ENCODE results near the gene OR6B3. TPM values are rescaled to one million over a fixed set of nuclear protein-coding genes. Genes with fewer than 3 reads are reported as not detected.

OR6B3 gene
- total RNA-seq, 1 donor from 2014 or later: not detected

GRCh38 chr2:240078631-240079030 lies 25.3 kb upstream of the OR6B3 start:
- intact Hi-C loops (cut with DNase I): no loop called here
- TF ChIP-seq, protein P1, sequence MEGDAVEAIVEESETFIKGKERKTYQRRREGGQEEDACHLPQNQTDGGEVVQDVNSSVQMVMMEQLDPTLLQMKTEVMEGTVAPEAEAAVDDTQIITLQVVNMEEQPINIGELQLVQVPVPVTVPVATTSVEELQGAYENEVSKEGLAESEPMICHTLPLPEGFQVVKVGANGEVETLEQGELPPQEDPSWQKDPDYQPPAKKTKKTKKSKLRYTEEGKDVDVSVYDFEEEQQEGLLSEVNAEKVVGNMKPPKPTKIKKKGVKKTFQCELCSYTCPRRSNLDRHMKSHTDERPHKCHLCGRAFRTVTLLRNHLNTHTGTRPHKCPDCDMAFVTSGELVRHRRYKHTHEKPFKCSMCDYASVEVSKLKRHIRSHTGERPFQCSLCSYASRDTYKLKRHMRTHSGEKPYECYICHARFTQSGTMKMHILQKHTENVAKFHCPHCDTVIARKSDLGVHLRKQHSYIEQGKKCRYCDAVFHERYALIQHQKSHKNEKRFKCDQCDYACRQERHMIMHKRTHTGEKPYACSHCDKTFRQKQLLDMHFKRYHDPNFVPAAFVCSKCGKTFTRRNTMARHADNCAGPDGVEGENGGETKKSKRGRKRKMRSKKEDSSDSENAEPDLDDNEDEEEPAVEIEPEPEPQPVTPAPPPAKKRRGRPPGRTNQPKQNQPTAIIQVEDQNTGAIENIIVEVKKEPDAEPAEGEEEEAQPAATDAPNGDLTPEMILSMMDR (IDR thresholded peaks at IDR 0.05): no peak
- Histone ChIP-seq H3K36me3 (no peaks in the 10 kb centered on the region), H3K27ac (no peak overlapping the region), H3K4me1 (no peaks in the 10 kb centered on the region), H3K4me3 (no peak overlapping the region), H3K27me3 (ENCODE audit: low read depth) (no peaks in the 10 kb centered on the region), H3K9me3 (peaks cover 17% of the 10 kb centered on the region)
- ATAC-seq (no peak), DNase-seq (no peak)

GRCh38 chr2:240077442-240077841 lies 24.1 kb upstream of the OR6B3 start:
- Histone ChIP-seq H3K27ac (no peak overlapping the region), H3K9me3 (peaks cover 17% of the 10 kb centered on the region), H3K36me3 (no peaks in the 10 kb centered on the region), H3K27me3 (ENCODE audit: low read depth) (no peaks in the 10 kb centered on the region), H3K4me3 (no peak overlapping the region), H3K4me1 (no peaks in the 10 kb centered on the region)
- DNase-seq (no peak), ATAC-seq (no peak)
- intact Hi-C loops (cut with DNase I): no loop called here
- TF ChIP-seq, protein P1 (IDR thresholded peaks at IDR 0.05): no peak

GRCh38 chr2:240074545-240074944 lies 21.2 kb upstream of the OR6B3 start:
- Histone ChIP-seq H3K36me3 (no peaks in the 10 kb centered on the region), H3K27ac (no peak overlapping the region), H3K4me1 (no peaks in the 10 kb centered on the region), H3K4me3 (no peak overlapping the region), H3K9me3 (peaks cover 17% of the 10 kb centered on the region), H3K27me3 (ENCODE audit: low read depth) (no peaks in the 10 kb centered on the region)
- TF ChIP-seq, protein P1 (IDR thresholded peaks at IDR 0.05): no peak
- intact Hi-C loops (cut with DNase I): no loop called here
- ATAC-seq: no peak
- no peak for DNase-seq

DNA sequence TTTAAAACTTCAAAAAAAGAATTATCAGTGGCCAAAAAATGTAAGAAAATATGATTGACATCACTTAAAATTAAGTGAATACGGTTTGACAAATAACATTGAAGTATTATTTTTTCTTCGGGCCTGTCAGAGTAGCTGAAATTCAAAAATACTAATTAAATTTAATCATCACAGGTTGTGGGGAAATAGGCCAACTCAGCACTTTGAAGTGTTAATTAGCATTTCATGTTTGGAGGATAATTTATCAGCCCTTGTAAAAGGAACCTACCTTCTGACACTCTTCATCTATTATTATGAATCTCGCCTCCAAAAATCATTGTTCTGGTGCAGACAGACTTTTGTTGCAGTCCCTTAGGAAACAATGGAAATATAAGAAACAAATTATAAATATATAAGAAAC lies 17.6 kb upstream of the OR6B3 start:
- Histone ChIP-seq H3K9me3 (no peaks in the 10 kb centered on the region), H3K4me3 (no peak overlapping the region), H3K27ac (no peak overlapping the region), H3K4me1 (no peaks in the 10 kb centered on the region), H3K36me3 (no peaks in the 10 kb centered on the region), H3K27me3 (ENCODE audit: low read depth) (no peaks in the 10 kb centered on the region)
- intact Hi-C loops (cut with DNase I): no loop called here
- DNase-seq (no peak), ATAC-seq (no peak)
- TF ChIP-seq, protein P1 (IDR thresholded peaks at IDR 0.05): no peak

- TF ChIP-seq, protein P1 (IDR thresholded peaks at IDR 0.05): no peak
- no peaks in the 10 kb centered on the region for H3K4me1 ChIP-seq
- no peaks in the 10 kb centered on the region for H3K36me3 ChIP-seq
- intact Hi-C loops (cut with DNase I): no loop called here
- DNase-seq (no peak), ATAC-seq (no peak)
- H3K27me3 ChIP-seq (ENCODE audit: low read depth): no peaks in the 10 kb centered on the region
- no peaks in the 10 kb centered on the region for H3K9me3 ChIP-seq
- no peak overlapping the region for H3K4me3 ChIP-seq
- no peak overlapping the region for H3K27ac ChIP-seq
These were observed 16.5 kb upstream of the OR6B3 start for GRCh38 chr2:240069829-240070228.

GRCh38 chr2:240068193-240068592 lies 14.9 kb upstream of the OR6B3 start:
- Histone ChIP-seq H3K9me3 (no peaks in the 10 kb centered on the region), H3K4me1 (no peaks in the 10 kb centered on the region), H3K27ac (no peak overlapping the region), H3K4me3 (no peak overlapping the region), H3K27me3 (ENCODE audit: low read depth) (no peaks in the 10 kb centered on the region), H3K36me3 (no peaks in the 10 kb centered on the region)
- intact Hi-C loops (cut with DNase I): no loop called here
- ATAC-seq (no peak), DNase-seq (no peak)
- TF ChIP-seq, protein P1 (IDR thresholded peaks at IDR 0.05): no peak

Measured in lower lobe of right lung (tissue), 2 donors.